Epithelial cell of esophagus (primary cell): ENCODE measurements around the gene UPK2.
"Not testable (repeated sequence)": the region's sequence is repeated elsewhere in the genome, so short reads cannot be mapped to it uniquely, and the experiment has no call there.

Source experiments
- DNase-seq: peaks from one replicate; pipeline ENCODE4 v3.0.0; 2010; ENCODE audit warnings: low read depth
- H3K4me3 ChIP-seq: 2 replicates; pipeline ENCODE4 v1.5.1; 2011; ENCODE audit warnings: mild to moderate bottlenecking, low read length, control low read depth
- TF ChIP-seq, protein P1 (sequence below): IDR thresholded peaks from 2 replicates; pipeline ENCODE4 v1.5.1; 2011; ENCODE audit warnings: low read depth, mild to moderate bottlenecking, low read length, control low read depth, inconsistent platforms; ENCODE audit not compliant: insufficient read depth; ENCODE audit errors: missing control alignments

Gene UPK2

DNA sequence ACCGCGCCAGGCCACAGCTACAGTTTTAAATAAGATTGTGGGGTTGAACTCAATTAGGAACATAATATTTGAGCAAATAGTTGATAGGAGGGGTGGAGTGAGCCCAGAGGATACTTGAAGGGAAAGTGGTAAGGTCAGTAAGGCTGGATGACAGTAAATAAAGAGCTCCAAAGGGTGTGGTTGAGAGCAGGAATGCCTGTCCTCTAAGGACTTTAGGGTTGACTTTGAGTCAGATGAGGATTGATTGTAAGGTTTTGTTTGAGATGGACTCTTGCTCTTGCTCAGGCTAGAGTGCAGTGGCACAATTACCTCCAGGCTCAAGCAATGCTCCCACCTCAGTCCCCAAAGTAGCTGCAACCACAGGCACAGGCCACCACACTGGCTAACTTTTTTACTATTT is 17.9 kb downstream of the UPK2 start:
- no peak for DNase-seq
- TF ChIP-seq, protein P1, sequence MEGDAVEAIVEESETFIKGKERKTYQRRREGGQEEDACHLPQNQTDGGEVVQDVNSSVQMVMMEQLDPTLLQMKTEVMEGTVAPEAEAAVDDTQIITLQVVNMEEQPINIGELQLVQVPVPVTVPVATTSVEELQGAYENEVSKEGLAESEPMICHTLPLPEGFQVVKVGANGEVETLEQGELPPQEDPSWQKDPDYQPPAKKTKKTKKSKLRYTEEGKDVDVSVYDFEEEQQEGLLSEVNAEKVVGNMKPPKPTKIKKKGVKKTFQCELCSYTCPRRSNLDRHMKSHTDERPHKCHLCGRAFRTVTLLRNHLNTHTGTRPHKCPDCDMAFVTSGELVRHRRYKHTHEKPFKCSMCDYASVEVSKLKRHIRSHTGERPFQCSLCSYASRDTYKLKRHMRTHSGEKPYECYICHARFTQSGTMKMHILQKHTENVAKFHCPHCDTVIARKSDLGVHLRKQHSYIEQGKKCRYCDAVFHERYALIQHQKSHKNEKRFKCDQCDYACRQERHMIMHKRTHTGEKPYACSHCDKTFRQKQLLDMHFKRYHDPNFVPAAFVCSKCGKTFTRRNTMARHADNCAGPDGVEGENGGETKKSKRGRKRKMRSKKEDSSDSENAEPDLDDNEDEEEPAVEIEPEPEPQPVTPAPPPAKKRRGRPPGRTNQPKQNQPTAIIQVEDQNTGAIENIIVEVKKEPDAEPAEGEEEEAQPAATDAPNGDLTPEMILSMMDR: no peak
- no peak overlapping the region for H3K4me3 ChIP-seq

DNA sequence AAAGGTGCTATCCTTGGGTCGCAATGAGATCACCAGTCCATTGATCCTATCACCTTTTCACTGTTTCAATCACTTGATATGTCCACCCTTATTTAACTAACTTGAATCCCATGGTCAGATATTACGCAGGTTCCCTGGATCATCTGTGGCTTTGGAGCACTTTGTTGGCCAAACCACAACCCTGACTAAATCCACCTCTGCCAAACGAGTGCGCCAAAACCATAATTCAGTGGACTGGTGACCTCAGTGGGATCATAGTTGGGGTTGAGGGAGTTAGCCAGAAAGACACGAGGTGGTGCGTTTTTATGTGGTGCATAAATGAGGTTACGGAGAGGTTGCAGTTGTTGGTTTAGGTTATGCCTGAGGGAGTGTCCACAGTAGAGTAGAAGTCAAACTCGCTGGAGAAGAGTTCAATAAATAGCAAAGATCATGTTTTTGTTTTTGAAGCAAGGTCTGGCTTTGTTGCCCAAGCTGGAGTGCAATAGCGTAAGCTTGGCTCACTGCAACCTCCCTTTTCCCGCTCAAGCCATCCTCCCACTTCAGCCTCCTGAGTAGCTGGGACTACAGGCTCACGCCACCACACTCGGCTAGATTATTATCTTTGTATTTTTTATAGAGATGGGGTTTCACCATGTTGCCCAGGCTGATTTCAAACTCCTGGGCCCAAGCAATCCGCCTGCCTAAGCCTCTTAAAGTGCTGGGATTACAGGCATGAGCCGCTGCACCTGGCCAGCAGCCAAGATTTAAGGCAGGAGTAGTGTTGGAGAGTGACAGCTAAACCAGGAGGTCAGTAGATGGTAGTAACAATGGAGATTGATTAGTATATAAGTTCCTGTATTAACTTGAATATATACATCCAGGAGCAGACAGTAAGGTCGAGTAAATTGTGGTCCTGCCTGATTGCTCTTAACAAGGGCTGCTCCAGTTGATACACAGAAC is 19.9 kb downstream of the UPK2 start:
- no peak for DNase-seq
- TF ChIP-seq, protein P1: no peak
- no peak overlapping the region for H3K4me3 ChIP-seq

DNA sequence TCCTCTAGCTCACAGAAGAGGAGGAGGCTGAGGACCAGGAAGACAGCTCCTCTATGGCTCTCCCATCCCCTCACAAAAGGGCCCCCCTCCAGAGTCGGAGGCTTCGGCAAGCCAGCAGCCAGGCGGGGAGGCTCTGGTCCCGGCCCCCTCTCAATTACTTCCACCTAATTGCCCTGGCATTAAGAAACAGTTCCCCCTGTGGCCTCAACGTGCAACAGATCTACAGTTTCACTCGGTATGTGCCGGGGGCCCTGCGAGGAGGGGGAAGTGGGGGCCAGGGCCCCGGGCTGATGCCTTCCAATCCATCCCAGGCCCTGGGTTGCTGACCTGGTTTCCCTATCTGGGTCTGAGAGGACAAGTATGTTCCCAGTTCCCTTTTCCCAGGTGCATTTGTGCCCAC is 23.3 kb downstream of the UPK2 start:
- H3K4me3 ChIP-seq: no peak overlapping the region
- DNase-seq: no peak
- TF ChIP-seq, protein P1: no peak

DNA sequence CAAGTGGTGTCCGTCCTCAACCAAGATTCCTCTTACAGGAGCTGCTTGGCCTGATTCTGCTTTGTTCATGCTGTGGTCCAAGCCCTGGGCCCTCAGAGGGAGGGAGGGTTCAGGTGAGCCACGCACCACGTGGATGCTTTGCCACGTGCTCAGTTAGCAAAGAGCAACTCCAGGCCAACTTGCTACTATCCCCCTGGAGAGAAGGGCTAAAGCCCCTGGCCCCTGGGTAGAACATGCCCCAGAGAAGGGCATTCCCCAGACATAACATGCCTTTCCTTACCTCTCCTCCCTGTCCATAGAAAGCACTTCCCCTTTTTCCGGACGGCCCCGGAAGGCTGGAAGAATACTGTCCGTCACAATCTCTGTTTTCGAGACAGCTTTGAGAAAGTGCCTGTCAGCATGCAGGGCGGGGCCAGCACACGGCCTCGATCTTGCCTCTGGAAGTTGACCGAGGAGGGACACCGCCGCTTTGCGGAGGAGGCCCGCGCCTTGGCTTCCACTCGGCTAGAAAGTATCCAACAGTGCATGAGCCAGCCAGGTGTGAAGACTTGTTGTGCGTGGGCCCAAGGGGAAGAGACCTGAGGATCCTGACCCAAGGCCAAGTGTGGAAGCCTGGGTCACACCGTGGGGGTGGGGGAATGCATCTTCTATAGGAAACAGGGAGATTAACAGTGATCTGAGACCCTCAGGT is 24.2 kb downstream of the UPK2 start:
- no peak overlapping the region for H3K4me3 ChIP-seq
- TF ChIP-seq, protein P1: no peak

DNA sequence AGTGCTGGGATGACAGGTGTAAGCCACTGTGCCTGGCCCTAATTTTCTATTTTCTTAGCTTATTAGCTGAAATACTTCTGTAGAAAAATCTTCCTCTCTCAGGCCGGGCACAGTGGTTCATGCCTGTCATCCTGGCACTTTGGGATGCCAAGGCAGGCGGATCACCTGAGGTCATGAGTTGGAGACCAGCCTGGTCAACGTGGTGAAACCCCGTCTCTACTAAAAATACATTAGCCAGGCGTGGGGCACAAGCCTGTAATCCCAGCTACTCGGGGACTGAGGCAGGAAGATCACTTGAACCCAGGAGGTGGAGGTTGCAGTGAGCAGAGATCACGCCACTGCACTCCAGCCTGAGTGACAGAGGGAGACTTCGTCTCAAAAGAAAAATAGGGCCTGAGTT is 28.2 kb downstream of the UPK2 start:
- not testable (repeated sequence) for DNase-seq, H3K4me3 ChIP-seq

More for the DNA sequence above, 24.2 kb downstream of the UPK2 start:
- DNase-seq: no peak

DNA sequence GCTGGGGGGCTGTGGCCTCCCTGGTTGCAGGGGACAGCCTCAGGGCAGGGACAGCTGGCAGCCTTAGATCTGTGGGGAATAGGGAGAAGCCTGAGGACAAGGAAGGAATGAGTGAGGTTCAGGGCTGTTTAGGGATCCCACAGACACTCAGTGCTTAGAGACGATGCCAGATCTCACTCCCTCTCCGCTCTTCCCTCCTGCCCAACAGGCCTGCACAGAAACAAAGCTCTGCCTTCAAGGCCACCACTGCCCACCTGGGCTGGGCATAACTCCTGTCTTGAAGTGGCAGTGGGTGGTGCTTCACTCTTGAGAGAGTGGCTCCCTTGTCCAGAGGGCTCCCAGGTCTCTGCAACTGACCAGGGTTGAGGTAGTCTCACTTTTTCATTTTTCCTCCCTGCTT is 28.7 kb downstream of the UPK2 start:
- H3K4me3 ChIP-seq: no peak overlapping the region
- DNase-seq: no peak
- TF ChIP-seq, protein P1: no peak

DNA sequence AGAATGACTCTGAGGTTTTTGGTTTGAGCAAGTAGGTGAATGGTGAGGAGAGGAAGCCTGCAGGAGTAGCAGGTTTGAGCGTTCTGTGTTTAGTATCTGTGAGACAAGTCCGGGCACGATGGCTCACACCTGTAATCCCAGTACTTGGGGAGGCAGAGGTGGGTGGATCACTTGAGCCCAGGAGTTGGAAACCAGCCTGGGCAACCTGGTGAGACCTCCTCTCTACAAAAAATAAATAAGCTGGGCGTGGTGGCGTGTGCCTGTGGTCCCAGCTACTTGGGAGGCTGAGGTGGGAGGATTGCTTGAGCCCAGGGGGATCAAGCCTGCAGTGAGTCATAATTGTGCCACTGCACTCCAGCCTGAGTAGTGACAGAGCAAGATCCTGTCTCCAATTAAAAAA is 32.2 kb downstream of the UPK2 start:
- H3K4me3 ChIP-seq: no peak overlapping the region
- TF ChIP-seq, protein P1: no peak
- DNase-seq: peak; percentile 98

DNA sequence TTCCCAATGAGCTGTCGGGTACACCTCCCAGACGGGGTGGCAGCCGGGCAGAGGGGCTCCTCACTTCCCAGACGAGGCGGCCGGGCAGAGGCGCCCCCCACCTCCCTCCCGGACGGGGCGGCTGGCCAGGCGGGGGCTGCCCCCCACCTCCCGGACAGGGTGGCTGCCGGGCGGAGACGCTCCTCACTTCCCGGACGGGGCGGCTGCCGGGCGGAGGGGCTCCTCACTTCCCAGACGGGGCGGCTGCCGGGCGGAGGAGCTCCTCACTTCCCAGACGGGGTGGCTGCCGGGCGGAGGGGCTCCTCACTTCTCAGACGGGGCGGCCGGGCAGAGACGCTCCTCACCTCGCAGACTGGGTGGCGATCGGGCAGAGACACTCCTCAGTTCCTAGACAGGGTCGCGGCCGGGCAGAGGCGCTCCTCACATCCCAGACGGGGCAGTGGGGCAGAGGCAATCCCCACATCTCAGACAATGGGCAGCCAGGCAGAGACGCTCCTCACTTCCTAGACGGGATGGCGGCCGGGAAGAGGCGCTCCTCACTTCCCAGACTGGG is 35.5 kb downstream of the UPK2 start:
- DNase-seq, H3K4me3 ChIP-seq: not testable (repeated sequence)
